HG03135 (cell line): ENCODE measurements around the gene LRRN4.
"Not testable (repeated sequence)": the region's sequence is repeated elsewhere in the genome, so short reads cannot be mapped to it uniquely, and the experiment has no call there.

Source experiments
- ATAC-seq: cut with Tn5 transposase; IDR thresholded peaks from one replicate; pipeline ENCODE4 v1.9.1; 2021; ENCODE audit warnings: mild to moderate bottlenecking, moderate library complexity; ENCODE audit not compliant: unreplicated experiment

Gene LRRN4

DNA sequence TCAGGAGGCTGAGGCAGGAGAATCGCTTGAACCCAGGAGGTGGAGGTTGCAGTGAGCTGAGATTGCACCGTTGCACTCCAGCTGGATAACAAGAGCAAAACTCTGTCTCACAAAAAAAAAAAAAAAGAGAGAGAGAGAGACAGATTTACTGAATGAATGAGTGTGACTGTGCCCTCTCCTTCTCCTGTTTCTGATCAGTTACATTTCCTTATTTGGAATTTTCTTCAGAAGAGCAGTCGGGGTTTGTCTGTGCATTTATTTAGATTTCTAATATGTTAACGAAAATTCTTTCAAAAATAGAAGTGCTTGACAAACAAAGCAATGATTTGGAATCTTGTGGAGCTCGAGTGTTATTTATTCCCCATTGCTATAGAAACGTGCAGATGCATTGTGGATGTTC is 6.4 kb upstream of the LRRN4 start:
- ATAC-seq, result no peak

DNA sequence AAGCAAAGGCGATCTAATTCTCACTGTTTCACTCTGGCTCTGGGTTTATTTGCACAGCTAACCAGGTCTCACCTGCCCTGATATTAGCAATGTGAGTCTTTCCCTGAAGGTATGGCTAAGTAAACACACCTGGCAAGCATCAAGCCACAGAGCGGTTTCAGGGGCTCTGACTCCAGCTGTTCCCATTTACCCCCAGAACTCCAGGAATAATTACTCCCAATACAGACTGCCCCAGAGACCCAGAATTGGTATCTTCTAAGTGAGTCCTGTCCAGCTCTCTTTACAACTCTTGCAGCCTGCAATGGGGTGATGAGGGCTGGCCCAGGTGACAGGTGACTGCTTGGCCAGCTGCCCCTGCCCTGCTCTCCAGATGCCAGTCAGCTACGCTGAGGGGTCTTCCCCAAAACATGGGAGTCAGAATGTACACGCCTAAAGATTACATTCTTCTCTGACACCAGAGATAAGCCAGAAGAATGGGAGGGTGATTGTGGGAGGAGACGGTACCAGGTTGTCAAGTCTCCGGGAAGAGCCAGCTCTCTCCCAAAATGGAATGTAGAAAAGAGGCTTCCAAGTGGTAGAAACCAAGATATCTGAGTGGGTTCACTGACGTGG is 4.9 kb upstream of the LRRN4 start:
- ATAC-seq, result no peak

DNA sequence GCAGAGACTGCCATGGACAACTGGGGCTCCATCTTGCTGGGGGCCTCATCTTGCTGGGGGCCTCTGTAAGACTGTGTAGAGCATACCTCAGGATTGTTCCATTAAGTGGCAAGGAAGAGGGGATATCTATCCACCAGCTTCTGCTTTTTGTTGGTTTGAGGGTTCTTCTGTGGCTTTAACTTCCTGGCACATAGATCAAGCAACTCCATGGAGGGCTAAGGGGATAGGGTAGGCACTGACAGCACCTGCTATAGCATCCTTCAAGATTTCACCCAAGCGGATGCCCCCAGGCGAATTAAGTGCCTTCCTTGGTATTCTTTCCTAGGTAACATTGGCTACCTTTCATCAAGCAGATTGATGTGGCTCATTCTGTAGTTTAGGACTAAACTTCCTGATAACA is 3.8 kb upstream of the LRRN4 start:
- no peak for ATAC-seq

DNA sequence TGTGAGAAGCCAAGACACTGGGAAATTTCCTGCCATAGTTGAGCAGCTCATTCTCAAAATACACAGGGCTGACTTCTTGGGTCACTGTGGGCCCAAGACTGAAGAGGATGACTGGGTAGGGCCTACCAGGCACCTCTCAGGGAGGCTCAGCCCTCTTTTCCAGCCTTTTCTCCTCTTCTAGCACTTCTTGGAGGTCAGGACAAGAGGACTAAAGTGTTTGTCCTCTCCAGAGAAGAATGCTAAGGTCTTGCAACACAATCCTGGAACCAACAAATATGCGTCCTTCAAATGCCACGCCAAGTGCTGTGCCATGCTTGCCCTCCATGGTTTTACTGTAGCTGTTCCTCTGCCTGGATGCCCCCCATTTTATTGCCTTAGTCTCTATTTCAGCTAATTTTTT is 3.3 kb upstream of the LRRN4 start:
- no peak for ATAC-seq

DNA sequence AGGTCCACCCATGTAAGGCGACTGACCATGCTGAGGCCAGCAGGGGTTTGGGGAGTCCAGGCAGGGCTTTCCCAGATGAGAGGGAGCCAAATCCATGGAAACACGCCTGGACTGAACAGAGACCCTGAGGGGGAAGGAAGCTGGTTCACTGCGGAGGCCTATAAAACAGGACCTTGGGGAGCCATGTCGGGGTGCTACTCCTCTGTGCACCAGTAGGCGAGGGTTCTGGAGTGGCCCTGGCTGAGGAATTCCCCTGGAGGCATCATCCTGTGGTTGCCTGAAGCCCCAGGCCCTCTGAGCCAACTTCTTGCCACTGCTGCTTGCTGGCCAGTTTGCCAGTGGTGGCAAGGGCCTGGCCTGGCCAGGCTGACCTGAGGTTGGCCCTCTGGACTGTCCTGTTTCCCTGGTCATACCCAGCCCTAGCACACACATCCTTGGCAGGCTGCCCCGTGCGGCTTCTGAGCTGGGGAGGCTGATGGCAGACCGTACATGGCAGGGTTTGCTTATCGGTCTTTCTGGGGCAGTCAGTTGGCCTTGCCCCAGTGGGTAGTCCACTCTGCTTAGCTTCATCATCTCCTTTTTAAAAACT is 2.2 kb upstream of the LRRN4 start:
- ATAC-seq, result no peak

DNA sequence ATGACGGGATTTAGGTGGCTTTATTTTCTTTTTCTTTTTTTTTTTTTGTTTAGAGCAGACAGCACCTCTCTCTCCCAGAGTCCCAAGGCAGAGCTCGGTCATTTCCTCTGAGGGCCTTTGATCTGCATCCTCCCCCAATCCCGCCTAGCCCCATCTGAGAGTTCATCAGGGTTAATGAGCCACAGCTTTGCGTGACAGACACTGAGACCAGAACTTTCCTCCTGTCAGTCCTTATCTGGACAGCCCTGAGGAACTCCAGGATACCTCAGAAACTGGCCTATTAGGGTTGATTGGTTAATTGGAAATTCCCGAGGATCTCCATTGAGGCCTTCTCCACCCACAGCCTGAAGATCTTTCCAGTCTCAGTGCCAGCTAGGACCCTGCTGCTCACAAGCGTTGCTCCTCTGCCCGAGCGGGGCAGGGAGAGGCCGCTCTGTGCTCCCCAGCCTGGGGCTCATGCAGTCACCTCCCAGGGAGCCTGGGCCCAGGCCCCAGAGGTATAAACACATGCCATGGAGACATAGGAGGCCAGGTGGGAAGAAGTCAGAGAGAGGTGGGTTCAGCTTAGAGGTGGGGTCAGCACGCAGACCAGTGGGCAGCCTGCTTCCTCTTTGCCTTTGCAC is 1.4 kb upstream of the LRRN4 start:
- ATAC-seq, result no peak

DNA sequence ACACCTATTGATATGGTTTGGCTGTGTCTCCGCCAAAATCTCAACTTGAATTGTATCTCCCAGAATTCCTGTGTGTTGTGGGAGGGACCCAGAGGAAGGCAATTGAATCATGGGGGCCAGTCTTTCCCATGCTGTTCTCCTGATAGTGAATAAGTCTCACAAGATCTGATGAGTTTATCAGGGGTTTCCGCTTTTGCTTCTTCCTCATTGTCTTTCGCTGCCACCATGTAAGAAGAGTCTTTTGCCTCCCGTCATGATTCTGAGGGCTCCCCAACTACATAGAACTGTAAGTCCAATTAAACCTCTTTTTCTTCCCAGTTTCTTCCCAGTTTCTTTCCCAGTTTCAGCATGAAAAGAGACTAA is 810 bp upstream of the LRRN4 start:
- ATAC-seq, result not testable (repeated sequence)

DNA sequence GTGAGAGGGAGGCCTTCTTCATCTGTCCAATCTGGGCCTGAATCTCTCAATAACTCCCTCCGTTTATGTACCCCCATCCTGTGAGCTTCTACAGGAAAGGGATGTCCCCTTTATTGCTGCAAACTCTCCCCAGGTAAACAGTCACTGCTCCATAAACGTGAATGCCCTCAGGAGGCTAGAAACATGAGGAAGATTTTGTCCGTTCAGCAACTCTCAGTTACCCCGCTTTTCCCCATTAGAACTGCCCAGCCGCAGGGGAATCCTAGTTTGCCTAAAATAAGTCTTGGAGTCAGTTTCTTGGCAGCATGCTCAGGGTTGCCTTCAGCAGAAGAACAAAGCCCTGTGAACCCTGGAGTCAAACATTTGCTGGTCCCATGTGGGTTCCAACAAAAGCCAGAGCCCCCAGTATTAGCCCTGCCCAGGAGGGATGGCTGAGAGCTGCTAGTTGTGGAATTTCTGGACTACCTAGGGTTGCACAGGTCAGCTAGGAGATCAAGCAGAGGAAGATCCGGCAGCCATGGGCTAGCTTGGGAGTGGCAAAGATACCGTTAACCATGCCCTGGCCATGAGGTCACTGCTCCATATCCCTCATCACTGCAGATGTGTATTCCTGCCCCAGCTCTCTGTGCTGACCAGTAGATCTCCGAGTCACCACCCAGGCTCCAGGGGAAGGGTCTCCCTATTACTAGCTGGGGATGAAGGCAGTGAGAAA is 640 bp downstream of the LRRN4 start:
- no peak for ATAC-seq

DNA sequence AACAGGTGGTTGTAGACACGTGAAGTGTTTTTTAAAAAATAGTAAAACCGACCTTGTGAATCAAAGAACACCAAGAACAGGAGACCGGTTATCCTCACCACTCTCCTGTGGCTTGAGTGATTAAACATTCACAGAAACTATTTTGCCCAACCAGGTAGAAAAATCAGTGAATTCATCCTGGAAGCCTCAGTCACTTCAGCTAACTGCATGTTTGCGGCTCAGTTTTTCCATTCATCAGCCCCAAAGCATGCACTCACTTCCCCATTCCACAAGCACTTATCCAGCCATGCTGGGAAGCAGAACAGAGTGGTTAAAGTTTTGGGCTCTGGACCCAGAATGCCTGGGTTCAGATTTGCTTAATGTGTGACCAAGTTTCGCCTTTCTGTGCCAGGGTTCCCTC is 2.4 kb downstream of the LRRN4 start:
- ATAC-seq, result no peak

DNA sequence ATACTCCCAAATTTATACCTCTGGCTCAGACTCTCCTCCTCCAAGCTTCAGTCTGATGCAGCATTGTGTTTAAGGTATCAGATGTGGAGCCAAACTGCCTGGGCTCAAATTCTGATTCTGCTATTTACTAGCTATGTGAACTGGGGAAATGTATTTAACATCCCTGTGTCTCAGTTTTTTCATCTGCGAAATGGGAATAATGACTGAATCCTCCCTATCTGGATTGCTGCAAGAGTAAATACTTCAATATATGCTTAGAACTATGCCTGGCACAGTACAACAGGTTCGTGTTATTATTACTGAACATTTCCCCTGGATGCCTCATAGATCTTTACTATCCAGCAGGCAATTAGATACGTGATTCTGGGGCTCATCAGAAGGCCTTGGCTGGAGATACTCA is 5.5 kb downstream of the LRRN4 start:
- no peak for ATAC-seq

DNA sequence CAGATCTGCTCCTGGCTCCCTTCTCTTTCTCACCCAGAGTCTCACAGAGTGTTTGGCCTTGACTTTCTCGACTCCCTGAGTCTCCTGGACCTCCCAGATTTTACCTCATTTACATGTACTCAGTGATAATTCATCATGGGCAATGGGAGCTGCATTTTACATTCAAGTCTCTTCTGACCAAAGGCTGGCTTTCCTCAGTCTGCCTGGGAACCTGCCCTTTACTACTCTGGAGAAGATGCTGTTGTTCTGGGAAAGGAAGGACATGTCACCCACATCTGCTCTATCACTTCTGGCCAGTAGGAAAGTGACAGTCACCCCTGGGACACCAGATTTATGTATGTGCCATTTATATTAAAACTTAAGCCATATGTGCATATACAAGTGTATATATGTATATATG is 7.4 kb downstream of the LRRN4 start:
- no peak for ATAC-seq

DNA sequence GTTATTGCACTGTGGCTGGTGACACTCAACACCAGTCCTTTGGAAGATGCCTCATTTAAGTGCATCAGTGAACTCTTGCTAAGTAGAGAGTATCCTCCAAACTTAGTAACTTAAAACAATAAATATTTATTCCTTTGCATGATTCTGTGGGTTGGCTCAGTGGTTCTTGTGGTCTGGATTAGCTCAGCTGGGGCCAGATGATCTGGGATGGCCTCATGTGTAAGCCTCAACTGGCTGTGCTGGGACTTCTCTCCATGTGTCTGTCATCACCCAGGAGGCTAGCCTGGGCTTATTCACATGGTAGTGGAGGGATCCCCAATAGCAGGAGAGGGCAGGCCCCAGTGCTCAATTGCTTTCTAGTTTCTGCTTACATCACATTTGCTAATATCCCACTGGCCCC is 8.3 kb downstream of the LRRN4 start:
- no peak for ATAC-seq

DNA sequence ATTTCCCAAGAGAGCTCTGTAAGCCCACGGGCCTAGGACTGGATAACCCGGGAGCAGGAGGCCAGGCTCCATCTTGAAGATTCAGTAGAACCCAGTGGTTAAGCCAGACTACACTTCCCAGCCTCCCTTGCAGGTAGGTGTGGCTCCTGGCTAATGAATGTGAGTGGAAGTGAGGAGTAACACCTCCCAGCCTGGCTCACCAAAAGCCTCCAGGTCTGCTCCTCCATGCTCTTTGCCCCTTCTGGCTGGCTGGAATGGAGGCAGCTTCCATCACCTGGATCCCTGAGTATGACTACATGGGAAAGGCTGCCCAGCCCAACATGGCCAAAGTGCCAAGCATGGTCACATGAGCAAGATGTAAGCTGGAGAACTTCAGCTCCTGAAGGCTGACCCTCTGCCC is 9.7 kb downstream of the LRRN4 start:
- no peak for ATAC-seq

DNA sequence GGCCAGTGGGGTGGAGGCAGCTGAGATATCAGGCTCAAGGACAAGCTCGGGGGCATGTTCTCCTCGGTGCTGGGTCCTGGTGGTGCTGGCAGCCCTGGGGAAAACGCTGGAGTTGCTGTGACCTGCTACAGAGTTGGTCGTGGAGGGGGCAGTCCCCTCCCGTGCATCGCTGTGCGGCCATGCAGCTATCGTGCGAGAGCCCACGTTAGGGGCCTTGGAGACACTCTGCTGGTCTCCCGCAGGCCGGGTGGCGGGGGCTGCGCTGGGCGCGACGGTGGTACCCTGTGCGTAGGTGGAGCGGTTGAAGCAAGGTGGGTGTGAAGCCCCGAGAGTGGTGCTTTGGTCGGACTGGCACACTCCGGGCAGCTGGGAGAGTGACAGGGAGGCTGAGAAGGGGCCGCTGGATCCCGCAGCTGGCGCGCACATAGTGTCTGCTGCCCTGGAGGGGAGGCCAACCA is 12.0 kb downstream of the LRRN4 start:
- no peak for ATAC-seq

DNA sequence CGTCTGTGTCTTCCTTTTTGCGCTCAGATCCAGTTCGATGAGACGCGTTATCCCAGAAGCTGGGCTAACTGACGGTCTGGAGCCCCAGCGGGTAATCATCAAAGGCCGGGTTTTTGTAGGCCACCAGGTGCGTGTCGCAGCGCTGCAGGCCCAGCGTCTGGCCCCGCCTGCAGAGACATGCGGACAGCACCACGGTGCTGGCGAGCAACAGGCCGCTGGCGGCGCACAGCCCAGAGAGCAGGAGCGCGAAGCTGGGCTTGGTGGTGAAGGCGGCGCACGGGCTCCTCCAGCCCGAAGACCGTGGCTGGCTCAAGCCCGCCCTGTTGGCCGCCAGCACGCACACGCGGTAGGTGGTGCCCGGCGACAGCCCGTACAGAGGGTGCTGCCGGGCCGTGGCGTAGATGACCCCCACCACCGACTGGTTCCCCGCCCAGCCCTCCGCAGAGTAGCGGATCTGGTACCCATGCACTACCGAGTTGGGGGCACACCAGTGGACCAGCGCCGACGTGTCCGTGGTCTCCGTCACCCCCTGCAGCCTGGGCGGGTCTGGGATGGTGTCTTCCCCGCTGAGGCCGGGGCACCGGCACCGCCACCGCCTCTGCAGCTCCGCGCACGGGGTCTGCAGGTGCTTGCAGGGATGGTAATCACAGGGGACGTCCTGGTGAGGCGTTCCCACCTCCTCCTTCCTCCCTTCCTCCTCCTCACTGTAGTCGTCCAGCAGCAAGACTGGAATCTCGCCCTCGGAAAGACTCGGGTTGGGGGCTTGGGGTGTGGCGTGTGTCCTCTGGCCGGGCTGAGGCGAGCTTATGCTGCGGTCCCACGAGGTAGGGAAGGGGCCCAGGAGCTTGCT is 12.7 kb downstream of the LRRN4 start:
- ATAC-seq, result no peak

DNA sequence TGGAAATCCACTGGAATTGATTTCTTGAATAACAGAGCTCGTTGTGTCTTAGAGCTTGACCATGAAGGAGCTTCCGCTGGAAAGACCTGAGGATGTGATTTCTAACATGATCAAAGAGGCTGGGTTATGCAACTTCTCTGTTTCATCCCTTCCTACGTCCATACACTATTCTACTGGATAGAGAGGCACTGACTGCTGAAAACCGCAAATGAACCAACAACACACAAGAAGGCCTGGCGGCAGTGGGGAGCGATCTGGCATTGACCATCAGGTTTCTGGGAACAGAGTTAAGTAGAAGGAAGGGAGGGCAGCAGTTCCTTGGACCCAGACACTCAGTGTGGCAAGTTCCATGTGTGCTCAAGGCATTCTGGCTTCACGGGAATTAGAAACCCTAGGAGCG is 13.3 kb downstream of the LRRN4 start:
- no peak for ATAC-seq

DNA sequence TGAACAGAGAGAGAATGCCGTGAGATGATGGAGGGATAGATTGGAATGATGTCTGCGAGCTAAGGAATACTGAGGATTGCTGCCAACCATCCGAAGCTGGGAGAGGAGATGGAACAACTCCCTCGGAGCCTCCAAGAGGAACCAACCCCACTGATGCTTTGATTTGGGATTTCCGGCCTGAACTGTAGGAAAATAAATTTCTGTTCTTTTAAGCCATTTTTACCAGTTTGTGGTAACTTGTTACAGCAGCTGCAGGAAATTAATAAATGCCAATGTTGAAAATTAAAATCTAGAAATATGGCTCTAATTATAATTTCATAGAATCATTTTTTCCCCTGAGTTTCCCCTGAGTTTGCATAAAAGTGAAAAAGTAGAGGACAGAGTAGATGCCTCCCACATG is 14.1 kb downstream of the LRRN4 start:
- no peak for ATAC-seq

DNA sequence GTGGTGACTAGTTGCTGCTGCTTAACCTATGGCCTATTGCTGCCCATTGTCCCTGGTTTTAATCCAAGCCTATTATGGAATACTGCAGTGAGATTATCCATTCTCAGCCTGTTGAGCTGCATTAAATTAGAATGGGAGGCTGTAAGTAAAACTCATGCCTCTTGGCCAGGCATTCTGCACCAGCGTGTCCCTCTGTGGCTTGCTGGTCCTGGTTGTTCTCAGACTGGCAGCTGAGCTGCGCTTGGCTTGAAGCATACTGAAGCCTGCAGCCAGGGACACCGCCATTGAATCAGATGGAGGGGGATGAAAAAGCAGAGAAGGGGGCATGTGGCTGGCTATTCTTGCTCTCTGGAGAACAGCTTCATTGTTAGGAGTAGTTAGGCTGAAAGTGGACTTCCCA is 15.6 kb downstream of the LRRN4 start:
- no peak for ATAC-seq

DNA sequence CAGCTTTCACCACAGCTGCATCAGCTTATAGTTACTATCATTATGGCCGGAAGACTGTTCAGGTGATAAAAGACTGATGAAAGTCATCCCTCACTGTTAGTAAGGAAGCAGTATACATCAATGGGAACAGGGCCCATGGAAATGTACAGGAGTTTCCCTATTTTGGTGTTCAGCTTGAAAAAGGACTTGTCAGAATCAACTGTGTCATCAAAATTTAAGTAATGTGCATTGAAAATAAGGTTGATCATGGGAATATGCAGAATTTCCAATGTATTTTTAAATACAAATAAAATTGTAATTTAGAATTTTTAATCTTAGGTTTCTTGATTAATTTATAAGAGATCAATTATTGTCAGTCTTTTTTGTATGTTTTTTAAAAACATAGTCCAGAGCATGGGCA is 16.8 kb downstream of the LRRN4 start:
- no peak for ATAC-seq

DNA sequence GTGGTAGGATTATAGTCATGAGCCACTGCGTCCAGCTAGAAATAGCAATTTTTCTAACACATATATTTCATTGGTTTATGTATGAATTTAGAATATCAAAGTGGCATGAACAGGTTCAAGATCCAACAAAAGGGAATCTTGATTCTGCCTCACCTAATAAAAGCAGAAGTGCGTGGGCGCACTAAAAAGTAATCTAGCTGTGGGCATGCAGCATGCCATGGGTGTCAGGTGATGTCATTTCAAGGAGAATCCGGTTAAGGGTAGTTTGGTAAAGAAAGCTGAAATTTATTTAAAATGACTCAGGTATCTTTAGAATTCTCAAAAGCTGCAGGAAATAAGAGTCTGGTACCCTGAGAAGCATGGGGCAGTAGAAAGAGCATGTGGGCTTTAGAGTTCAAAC is 17.6 kb downstream of the LRRN4 start:
- no peak for ATAC-seq
